ENCODE measurements around the gene NCOA7.

GRCh38 chr6:125759959-125760457, 30.8 kb upstream of the NCOA7 start:
- TF ChIP-seq CTCF (IDR thresholded peaks at IDR 0.05; ENCODE audit: insufficient read depth, low read length, poor library complexity, severe bottlenecking), result no peak
- TF ChIP-seq EZH2phosphoT487 (conservative IDR thresholded peaks at IDR 0.05; ENCODE audit: low read length), result no peak

Data from SU-DHL-6 (cell line).